ENCODE data around the gene STK10. TPM values are rescaled to one million over a fixed set of nuclear protein-coding genes. Genes with fewer than 3 reads are reported as not detected.

The STK10 gene
- total and polyA plus RNA-seq, 4 donors = 2.8 to 21.7 (median 7.7) TPM

- H3K4me1 ChIP-seq (ENCODE audit: control insufficient read depth in 4 of 4, insufficient read depth in 4 of 4, low read length in 3 of 4) = peaks cover 0 to 3% (median 0%) of the 10 kb centered on the region in 4 donors
- H3K36me3 ChIP-seq (ENCODE audit: control insufficient read depth in 4 of 4, insufficient read depth in 3 of 4, low read depth in 1 of 4, low read length in 3 of 4) = no peaks in the 10 kb centered on the region
- no peak overlapping the region for H3K27ac ChIP-seq (ENCODE audit: low read depth in 1 of 2, low read length in 2 of 2)
- no peak overlapping the region for H3K9ac ChIP-seq (ENCODE audit: low read depth in 1 of 2, low read length in 2 of 2)
- no peak overlapping the region for H3K4me3 ChIP-seq (ENCODE audit: low read depth in 1 of 3, low read length in 3 of 3)
- no peaks in the 10 kb centered on the region for H3K9me3 ChIP-seq (ENCODE audit: control insufficient read depth in 4 of 4, low read length in 3 of 4)
- TF ChIP-seq CTCF (IDR thresholded peaks at IDR 0.05; ENCODE audit: low read depth, low read length, missing input control) (no peak), NR2F2 (IDR thresholded peaks at IDR 0.05) (no peak), MAX (IDR thresholded peaks at IDR 0.05) (no peak), FOXA1 (IDR thresholded peaks at IDR 0.05) (no peak), ATF3 (IDR thresholded peaks at IDR 0.05) (no peak), YY1 (IDR thresholded peaks at IDR 0.05) (no peak), HNF4A (conservative IDR thresholded peaks at IDR 0.05) (no peak), JUND (IDR thresholded peaks at IDR 0.05) (no peak), TAF1 (conservative IDR thresholded peaks at IDR 0.05) (no peak)
- WGBS = 73% methylated on average over 8 of the region's 8 CpGs
- H3K27me3 ChIP-seq (ENCODE audit: control insufficient read depth in 4 of 4, insufficient read depth in 4 of 4, low read length in 3 of 4) = no peaks in the 10 kb centered on the region
- DNase-seq (ENCODE audit: low spot score) = no peak
Measured at GRCh38 chr5:172078726-172079345, 109.2 kb downstream of the STK10 start.

- no peak overlapping the region for H3K9ac ChIP-seq (ENCODE audit: low read depth in 1 of 2, low read length in 2 of 2)
- H3K27me3 ChIP-seq (ENCODE audit: control insufficient read depth in 4 of 4, insufficient read depth in 4 of 4, low read length in 3 of 4) = no peaks in the 10 kb centered on the region
- TF ChIP-seq FOXA1 (IDR thresholded peaks at IDR 0.05) (no peak), HNF4A (conservative IDR thresholded peaks at IDR 0.05) (no peak), JUND (IDR thresholded peaks at IDR 0.05) (no peak)
- no peaks in the 10 kb centered on the region for H3K9me3 ChIP-seq (ENCODE audit: control insufficient read depth in 4 of 4, low read length in 3 of 4)
- H3K36me3 ChIP-seq (ENCODE audit: control insufficient read depth in 4 of 4, insufficient read depth in 3 of 4, low read depth in 1 of 4, low read length in 3 of 4) = no peaks in the 10 kb centered on the region
- DNase-seq (ENCODE audit: low spot score) = no peak
- no peak overlapping the region for H3K4me3 ChIP-seq (ENCODE audit: low read depth in 1 of 3, low read length in 3 of 3)
- H3K27ac ChIP-seq (ENCODE audit: low read depth in 1 of 2, low read length in 2 of 2) = no peak overlapping the region
- WGBS = 85% methylated on average over 9 of the region's 9 CpGs
- H3K4me1 ChIP-seq (ENCODE audit: control insufficient read depth in 4 of 4, insufficient read depth in 4 of 4, low read length in 3 of 4) = peaks cover 0 to 3% (median 0%) of the 10 kb centered on the region in 4 donors
Measured at GRCh38 chr5:172077664-172078425, 110.2 kb downstream of the STK10 start.

GRCh38 chr5:172076761-172077244, 111.2 kb downstream of the STK10 start:
- no peak overlapping the region for H3K27ac ChIP-seq (ENCODE audit: low read depth in 1 of 2, low read length in 2 of 2)
- no peak for DNase-seq (ENCODE audit: low spot score)
- no peaks in the 10 kb centered on the region for H3K27me3 ChIP-seq (ENCODE audit: control insufficient read depth in 4 of 4, insufficient read depth in 4 of 4, low read length in 3 of 4)
- WGBS = 78% methylated on average over 10 of the region's 10 CpGs
- H3K4me1 ChIP-seq (ENCODE audit: control insufficient read depth in 4 of 4, insufficient read depth in 4 of 4, low read length in 3 of 4) = peaks cover 0 to 3% (median 0%) of the 10 kb centered on the region in 4 donors
- H3K4me3 ChIP-seq (ENCODE audit: low read depth in 1 of 3, low read length in 3 of 3) = no peak overlapping the region
- no peaks in the 10 kb centered on the region for H3K9me3 ChIP-seq (ENCODE audit: control insufficient read depth in 4 of 4, low read length in 3 of 4)
- H3K36me3 ChIP-seq (ENCODE audit: control insufficient read depth in 4 of 4, insufficient read depth in 3 of 4, low read depth in 1 of 4, low read length in 3 of 4) = no peaks in the 10 kb centered on the region
- no peak overlapping the region for H3K9ac ChIP-seq (ENCODE audit: low read depth in 1 of 2, low read length in 2 of 2)
- TF ChIP-seq NR2F2 (IDR thresholded peaks at IDR 0.05) (no peak), GABPA (IDR thresholded peaks at IDR 0.05 in 1 of 2, conservative IDR thresholded peaks at IDR 0.05 in 1 of 2) (no peak), RAD21 (IDR thresholded peaks at IDR 0.05) (no peak), FOXA1 (IDR thresholded peaks at IDR 0.05) (no peak), FOXA2 (IDR thresholded peaks at IDR 0.05) (no peak), EGR1 (IDR thresholded peaks at IDR 0.05; ENCODE audit: low read depth in 2 of 2) (no peak), HNF4G (IDR thresholded peaks at IDR 0.05) (no peak), CTCF (IDR thresholded peaks at IDR 0.05; ENCODE audit: low read depth, low read length, missing input control) (no peak), REST (IDR thresholded peaks at IDR 0.05) (no peak), HNF4A (conservative IDR thresholded peaks at IDR 0.05) (no peak)
